Keratinocyte (primary cell): ENCODE results near the gene ADGRD1.

Source experiments
- EZH2 ChIP-seq: IDR thresholded peaks from one replicate; pipeline ENCODE4 v1.6.1; 2012; ENCODE audit warnings: inconsistent platforms, mild to moderate bottlenecking, low read length, moderate library complexity
- TF ChIP-seq, protein P1 (sequence below), 3 experiments: IDR thresholded peaks in 1 of 3; conservative IDR thresholded peaks in 1 of 3; optimal IDR thresholded peaks in 1 of 3; 2 replicates in 2 of 3; 3 replicates in 1 of 3; pipeline versions ENCODE3 to v1.5.1; 2011; ENCODE audit warnings: low read length in 3 of 3, mild to moderate bottlenecking in 3 of 3, moderate library complexity in 2 of 3, control low read depth in 1 of 3, inconsistent platforms in 1 of 3; ENCODE audit not compliant: insufficient read depth in 2 of 3; ENCODE audit errors: extremely low read depth in 1 of 3

- TF ChIP-seq, protein P1, sequence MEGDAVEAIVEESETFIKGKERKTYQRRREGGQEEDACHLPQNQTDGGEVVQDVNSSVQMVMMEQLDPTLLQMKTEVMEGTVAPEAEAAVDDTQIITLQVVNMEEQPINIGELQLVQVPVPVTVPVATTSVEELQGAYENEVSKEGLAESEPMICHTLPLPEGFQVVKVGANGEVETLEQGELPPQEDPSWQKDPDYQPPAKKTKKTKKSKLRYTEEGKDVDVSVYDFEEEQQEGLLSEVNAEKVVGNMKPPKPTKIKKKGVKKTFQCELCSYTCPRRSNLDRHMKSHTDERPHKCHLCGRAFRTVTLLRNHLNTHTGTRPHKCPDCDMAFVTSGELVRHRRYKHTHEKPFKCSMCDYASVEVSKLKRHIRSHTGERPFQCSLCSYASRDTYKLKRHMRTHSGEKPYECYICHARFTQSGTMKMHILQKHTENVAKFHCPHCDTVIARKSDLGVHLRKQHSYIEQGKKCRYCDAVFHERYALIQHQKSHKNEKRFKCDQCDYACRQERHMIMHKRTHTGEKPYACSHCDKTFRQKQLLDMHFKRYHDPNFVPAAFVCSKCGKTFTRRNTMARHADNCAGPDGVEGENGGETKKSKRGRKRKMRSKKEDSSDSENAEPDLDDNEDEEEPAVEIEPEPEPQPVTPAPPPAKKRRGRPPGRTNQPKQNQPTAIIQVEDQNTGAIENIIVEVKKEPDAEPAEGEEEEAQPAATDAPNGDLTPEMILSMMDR (optimal IDR thresholded peaks at IDR 0.05 in 1 of 3, IDR thresholded peaks at IDR 0.05 in 1 of 3, conservative IDR thresholded peaks at IDR 0.05 in 1 of 3; ENCODE audit: extremely low read depth in 1 of 3, insufficient read depth in 2 of 3, low read length in 3 of 3): no peak
- no peak for TF ChIP-seq EZH2
Observed at GRCh38 chr12:131027264-131027663, 73.6 kb downstream of the ADGRD1 start.
